Ascending aorta (tissue), 2 donors: ENCODE measurements around the gene CRTC3. TPM values are rescaled to one million over a fixed set of nuclear protein-coding genes. Genes with fewer than 3 reads are reported as not detected.
A peak's percentile ranks its signal among the peaks of the same experiment; 100 is the strongest.
"Not testable (repeated sequence)": the region's sequence is repeated elsewhere in the genome, so short reads cannot be mapped to it uniquely, and the experiment has no call there.

Source experiments
- DNase-seq, 2 donors: peaks; one replicate each; pipeline ENCODE4 v3.0.0-alpha.2; 2019; ENCODE audit warnings: low spot score in 2 of 2
- H3K27ac ChIP-seq, 2 donors: fragments of 200-600 bp; sonication (generic); one replicate each; pipeline ENCODE4 v1.5.1; 2016 to 2017; ENCODE audit warnings: mild to moderate bottlenecking in 1 of 2
- H3K27me3 ChIP-seq: fragments of 200-600 bp; sonication (generic); one replicate; pipeline ENCODE4 v1.5.1; 2017
- H3K36me3 ChIP-seq, 2 donors: fragments of 200-600 bp; sonication (generic); one replicate each; pipeline ENCODE4 v1.5.1; 2016
- H3K4me1 ChIP-seq, 2 donors: fragments of 200-600 bp; sonication (generic); one replicate each; pipeline ENCODE4 v1.5.1; 2016 to 2017; ENCODE audit warnings: mild to moderate bottlenecking in 1 of 2
- H3K4me3 ChIP-seq, 2 donors: fragments of 200-600 bp; sonication (generic); one replicate each; pipeline ENCODE4 v1.5.1; 2016 to 2017; ENCODE audit warnings: mild to moderate bottlenecking in 1 of 2
- H3K9me3 ChIP-seq, 2 donors: fragments of 200-600 bp; sonication (generic); one replicate each; pipeline ENCODE4 v1.5.1; 2016
- intact Hi-C: fragments of 100-400 bp; cut with DNase I; formaldehyde crosslinking; loops from one replicate; pipeline ENCODE4 v1.15.1; 2023
- total RNA-seq: library from RNA; depleted of rRNA; stranded (reverse); fragments of >200 nt; gene quantifications from one replicate; pipeline ENCODE4 v1.1.0, GENCODE V29; 2016
- TF ChIP-seq, protein P1 (sequence below), 3 experiments: fragments of 200-600 bp in 2 of 3; fragments of 450-650 bp in 1 of 3; sonication (generic) in 2 of 3; IDR thresholded peaks; one replicate each; pipeline ENCODE4 v1.5.1; 2016 to 2019; ENCODE audit warnings: antibody characterized with exemption in 3 of 3, mild to moderate bottlenecking in 1 of 3, moderate library complexity in 1 of 3

Gene CRTC3
- total RNA-seq, 1 donor from 2014 or later = 35.5 TPM

DNA sequence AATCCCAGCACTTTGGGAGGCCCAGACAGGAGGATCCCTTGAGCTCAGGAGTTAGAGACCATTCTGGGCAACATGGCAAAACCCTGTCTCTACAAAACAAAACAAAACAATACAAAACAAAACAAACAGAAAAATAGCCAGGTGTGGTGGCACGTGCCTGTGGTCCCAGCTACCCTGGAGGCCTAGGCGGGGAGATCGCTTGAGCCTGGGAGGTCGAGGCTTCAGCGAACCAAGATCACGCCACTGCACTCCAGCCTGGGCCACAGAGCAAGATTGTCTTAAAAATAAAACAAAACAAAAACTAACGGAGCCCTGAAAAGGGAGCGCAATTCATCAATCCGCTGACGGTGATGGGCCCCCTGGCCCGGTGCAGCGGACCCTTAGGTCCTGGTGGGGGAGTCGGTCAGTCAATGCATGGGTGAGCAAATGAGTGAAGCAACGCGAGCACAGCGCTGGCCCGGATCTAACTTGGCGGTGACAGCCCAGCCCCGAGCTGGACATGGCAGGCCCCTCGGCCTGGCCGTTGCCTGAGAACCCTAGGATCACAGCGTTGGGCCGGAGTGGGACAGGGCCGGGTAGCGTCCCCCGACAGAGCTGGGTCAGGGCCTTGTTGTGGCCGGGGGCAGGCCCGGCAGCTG lies 135.0 kb downstream of the CRTC3 start:
- no peaks in the 10 kb centered on the region for H3K27me3 ChIP-seq
- TF ChIP-seq, protein P1, sequence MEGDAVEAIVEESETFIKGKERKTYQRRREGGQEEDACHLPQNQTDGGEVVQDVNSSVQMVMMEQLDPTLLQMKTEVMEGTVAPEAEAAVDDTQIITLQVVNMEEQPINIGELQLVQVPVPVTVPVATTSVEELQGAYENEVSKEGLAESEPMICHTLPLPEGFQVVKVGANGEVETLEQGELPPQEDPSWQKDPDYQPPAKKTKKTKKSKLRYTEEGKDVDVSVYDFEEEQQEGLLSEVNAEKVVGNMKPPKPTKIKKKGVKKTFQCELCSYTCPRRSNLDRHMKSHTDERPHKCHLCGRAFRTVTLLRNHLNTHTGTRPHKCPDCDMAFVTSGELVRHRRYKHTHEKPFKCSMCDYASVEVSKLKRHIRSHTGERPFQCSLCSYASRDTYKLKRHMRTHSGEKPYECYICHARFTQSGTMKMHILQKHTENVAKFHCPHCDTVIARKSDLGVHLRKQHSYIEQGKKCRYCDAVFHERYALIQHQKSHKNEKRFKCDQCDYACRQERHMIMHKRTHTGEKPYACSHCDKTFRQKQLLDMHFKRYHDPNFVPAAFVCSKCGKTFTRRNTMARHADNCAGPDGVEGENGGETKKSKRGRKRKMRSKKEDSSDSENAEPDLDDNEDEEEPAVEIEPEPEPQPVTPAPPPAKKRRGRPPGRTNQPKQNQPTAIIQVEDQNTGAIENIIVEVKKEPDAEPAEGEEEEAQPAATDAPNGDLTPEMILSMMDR (IDR thresholded peaks at IDR 0.05) = no peak
- DNase-seq = no peak
- intact Hi-C loops = no loop called here
- H3K4me1 ChIP-seq = peaks cover 0 to 11% of the 10 kb centered on the region in 2 donors
- H3K27ac ChIP-seq = peak overlapping the region; percentile 84 to 89
- H3K9me3 ChIP-seq = no peaks in the 10 kb centered on the region
- no peaks in the 10 kb centered on the region for H3K36me3 ChIP-seq
- peak overlapping the region; percentile 82 to 86 for H3K4me3 ChIP-seq

DNA sequence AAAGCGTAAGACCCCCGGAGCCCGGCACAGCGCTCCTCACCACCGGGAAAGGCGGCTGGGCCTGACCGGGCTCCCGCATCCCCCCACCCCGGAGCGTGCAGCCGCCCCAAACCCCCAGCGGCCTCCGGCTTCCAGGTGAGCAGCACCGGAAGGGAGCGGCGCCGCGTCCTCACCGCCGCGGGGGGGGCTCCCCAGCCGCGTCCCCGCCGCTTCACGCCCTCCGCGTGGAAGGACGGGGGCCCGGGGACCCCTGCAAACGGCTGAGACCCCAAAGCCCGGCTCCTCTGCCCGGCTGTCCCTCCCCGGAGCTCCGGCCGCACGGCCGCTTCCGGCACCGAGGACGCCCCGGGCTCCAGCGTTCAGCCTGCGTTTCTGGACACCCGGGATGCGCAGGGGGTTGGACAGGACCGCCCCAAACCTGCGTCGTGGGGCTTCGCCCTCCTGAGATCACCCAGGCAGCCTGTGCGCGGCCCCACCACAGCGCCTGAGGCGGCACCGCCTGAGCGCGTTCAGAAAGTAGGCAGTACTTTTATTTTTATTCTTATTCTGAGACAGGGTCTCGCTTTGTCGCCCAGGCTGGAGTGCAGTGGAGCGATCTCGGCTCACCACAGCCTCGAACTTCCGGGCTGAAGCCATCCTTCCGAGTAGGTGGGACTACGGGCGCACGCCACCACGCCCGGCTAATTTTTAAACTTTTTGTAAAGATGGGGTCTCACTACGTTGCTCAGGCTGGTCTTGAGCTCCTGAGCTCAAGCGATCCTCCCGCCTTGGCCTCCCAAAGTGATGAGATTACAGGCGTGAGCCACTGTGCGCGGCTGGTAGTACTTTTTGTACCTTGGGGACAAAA lies 135.8 kb downstream of the CRTC3 start:
- no peaks in the 10 kb centered on the region for H3K27me3 ChIP-seq
- intact Hi-C loops = no loop called here
- no peaks in the 10 kb centered on the region for H3K9me3 ChIP-seq
- TF ChIP-seq, protein P1 (IDR thresholded peaks at IDR 0.05) = no peak
- DNase-seq = peak in 1 of 2 donors; percentile 78
- H3K27ac ChIP-seq = peak overlapping the region; percentile 84 to 89
- H3K4me3 ChIP-seq = peak overlapping the region; percentile 82 to 86
- no peaks in the 10 kb centered on the region for H3K36me3 ChIP-seq
- peaks cover 0 to 6% of the 10 kb centered on the region in 2 donors for H3K4me1 ChIP-seq

- Histone ChIP-seq H3K9me3 (no peaks in the 10 kb centered on the region), H3K27ac (peak overlapping the region in 1 of 2 donors; percentile 84), H3K36me3 (no peaks in the 10 kb centered on the region), H3K27me3 (no peaks in the 10 kb centered on the region), H3K4me1 (peaks cover 0 to 6% of the 10 kb centered on the region in 2 donors), H3K4me3 (peak overlapping the region; percentile 82 to 86)
- TF ChIP-seq, protein P1 (IDR thresholded peaks at IDR 0.05) = no peak
- DNase-seq = no peak
- intact Hi-C loops = no loop called here
These were observed 136.6 kb downstream of the CRTC3 start for GRCh38 chr15:90666135-90666909.

DNA sequence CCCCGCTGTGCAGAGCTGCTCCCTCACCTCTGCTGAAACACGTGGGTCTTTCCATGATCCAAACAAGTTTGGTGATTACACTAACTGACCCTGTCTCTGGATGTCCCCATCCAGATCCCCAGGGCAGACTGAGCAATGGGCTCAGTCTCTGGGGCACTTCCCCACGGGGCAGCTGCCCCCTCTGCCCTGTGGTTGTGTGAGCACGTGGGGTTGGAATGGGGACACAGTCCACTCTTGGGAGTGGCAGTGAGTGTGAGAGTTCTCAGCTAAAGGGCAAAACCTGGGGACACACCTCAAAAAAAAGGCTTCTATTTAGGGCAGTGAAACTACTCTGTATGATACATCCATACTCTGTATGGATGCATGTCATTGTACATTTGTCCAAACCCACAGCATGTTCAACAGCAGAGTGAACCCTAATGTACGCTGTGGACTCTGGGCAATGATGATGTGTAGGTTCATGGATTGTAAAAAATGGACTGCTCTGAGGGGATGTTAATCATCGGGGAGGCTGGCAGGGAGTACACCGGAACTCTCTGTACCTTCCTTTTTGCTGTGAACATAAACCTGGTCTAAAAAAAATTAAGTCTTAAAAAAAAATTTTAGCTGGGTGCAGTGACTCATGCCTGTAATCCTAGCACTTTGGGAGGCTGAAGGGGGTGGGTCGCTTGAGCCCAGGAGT lies 137.5 kb downstream of the CRTC3 start:
- no peak for DNase-seq

DNA sequence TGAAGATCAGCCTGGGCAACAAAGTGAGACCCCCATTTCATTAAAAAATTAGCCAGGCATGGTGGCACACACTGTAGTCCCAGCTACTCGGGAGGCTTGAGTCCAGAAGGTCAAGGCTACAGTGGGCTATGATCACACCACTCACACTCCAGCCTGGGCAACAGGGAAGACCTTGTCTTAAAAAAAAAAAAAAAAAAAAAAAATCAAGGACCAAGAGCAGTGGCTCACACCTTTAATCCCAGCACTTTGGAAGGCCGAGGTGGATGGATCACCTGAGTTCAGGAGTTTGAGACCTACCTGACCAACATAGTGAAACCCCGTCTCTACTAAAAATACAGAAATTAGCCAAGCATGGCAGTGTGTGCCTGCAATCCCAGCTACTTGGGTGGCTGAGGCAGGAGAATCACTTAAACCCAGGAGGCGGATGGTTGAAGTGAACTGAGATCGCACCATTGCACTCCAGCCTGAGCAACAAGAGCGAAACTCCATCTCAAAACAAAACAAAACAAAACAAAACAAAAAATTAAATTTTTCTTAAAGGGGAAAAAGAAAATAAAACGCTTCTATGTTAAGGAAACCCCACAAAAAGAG lies 138.1 kb downstream of the CRTC3 start:
- H3K9me3 ChIP-seq, H3K36me3 ChIP-seq, H3K27ac ChIP-seq, DNase-seq, H3K4me3 ChIP-seq, H3K4me1 ChIP-seq, intact Hi-C loops, H3K27me3 ChIP-seq: not testable (repeated sequence)

More for the DNA sequence above, 137.5 kb downstream of the CRTC3 start:
- TF ChIP-seq, protein P1 (IDR thresholded peaks at IDR 0.05) = no peak
- Histone ChIP-seq H3K36me3 (no peaks in the 10 kb centered on the region), H3K27ac (no peak overlapping the region), H3K4me3 (no peak overlapping the region), H3K9me3 (no peaks in the 10 kb centered on the region), H3K27me3 (no peaks in the 10 kb centered on the region), H3K4me1 (peaks cover 0 to 6% of the 10 kb centered on the region in 2 donors)
- intact Hi-C loops = no loop called here

- H3K36me3 ChIP-seq, H3K4me1 ChIP-seq, DNase-seq, H3K27ac ChIP-seq, H3K27me3 ChIP-seq, H3K9me3 ChIP-seq, H3K4me3 ChIP-seq, intact Hi-C loops: not testable (repeated sequence)
These were observed 140.9 kb downstream of the CRTC3 start for GRCh38 chr15:90670631-90671030.
